ENCODE data around the gene ADAR.

Gene ADAR

GRCh38 chr1:154553056-154554030 is 54.6 kb downstream of the ADAR start:
- no peak for DNase-seq

GRCh38 chr1:154552036-154552435 is 56.0 kb downstream of the ADAR start:
- DNase-seq, result no peak

GRCh38 chr1:154551474-154551873 is 56.5 kb downstream of the ADAR start:
- no peak for DNase-seq

- no peak for DNase-seq
Observed at GRCh38 chr1:154550657-154551056, 57.3 kb downstream of the ADAR start.

- no peak for DNase-seq
Observed at GRCh38 chr1:154550070-154550469, 57.9 kb downstream of the ADAR start.

- no peak for DNase-seq
Observed at GRCh38 chr1:154549202-154549770, 58.7 kb downstream of the ADAR start.

- no peak for DNase-seq
Observed at GRCh38 chr1:154548028-154548427, 60.0 kb downstream of the ADAR start.

- DNase-seq, result no peak
Observed at GRCh38 chr1:154547105-154547732, 60.8 kb downstream of the ADAR start.

GRCh38 chr1:154546264-154547063 is 61.5 kb downstream of the ADAR start:
- no peak for DNase-seq

- DNase-seq, result no peak
Observed at GRCh38 chr1:154541231-154541630, 66.8 kb downstream of the ADAR start.

- no peak for DNase-seq
Observed at GRCh38 chr1:154539486-154540483, 68.2 kb downstream of the ADAR start.

GRCh38 chr1:154536570-154536969 is 71.4 kb downstream of the ADAR start:
- no peak for DNase-seq

- DNase-seq, result peak; percentile 36
Observed at GRCh38 chr1:154533952-154534844, 73.8 kb downstream of the ADAR start.

Data from DMS 273 treated with DMSO at 0.1 percent for 48 hours (cell line).